ENCODE data around the gene TRAPPC8. TPM values are rescaled to one million over a fixed set of nuclear protein-coding genes. Genes with fewer than 3 reads are reported as not detected.

The TRAPPC8 gene
- total and polyA plus RNA-seq, 10 of the 15 experiments (the other 5 are each of a cell fraction or from before 2014, with no cell fraction given): 13.0 to 75.4 (median 24.8) TPM

GRCh38 chr18:31990823-31991222 is 47.9 kb upstream of the TRAPPC8 start (continued):
- peak; percentile 39; the same call in 1 of the 2 replicates for TF ChIP-seq EED (IDR thresholded peaks at IDR 0.05; ENCODE audit: low read depth)
- TF ChIP-seq SMARCA5 (IDR thresholded peaks at IDR 0.05): no peak
- no peak for TF ChIP-seq ZBTB40 (IDR thresholded peaks at IDR 0.05; ENCODE audit: borderline replicate concordance)
- TF ChIP-seq DPF2 (IDR thresholded peaks at IDR 0.05): no peak
- TF ChIP-seq IRF4 (IDR thresholded peaks at IDR 0.05; ENCODE audit: low read depth, low read length): no peak
- no peak for TF ChIP-seq ELK1 (IDR thresholded peaks at IDR 0.05; ENCODE audit: low read depth, low read length)
- TF ChIP-seq MEF2B (IDR thresholded peaks at IDR 0.05; ENCODE audit: partially characterized antibody, poor library complexity, severe bottlenecking): peak; percentile 63
- TF ChIP-seq FOXM1 (IDR thresholded peaks at IDR 0.05; ENCODE audit: low read depth, low read length): 0 out of 2 replicates have a peak, but pooled peaks have one; percentile 30
- TF ChIP-seq IKZF2 (IDR thresholded peaks at IDR 0.05): peak; percentile 40 to 46; a peak in 3 of 4 replicates
